ENCODE data around the gene MEPCE.

Gene MEPCE

DNA sequence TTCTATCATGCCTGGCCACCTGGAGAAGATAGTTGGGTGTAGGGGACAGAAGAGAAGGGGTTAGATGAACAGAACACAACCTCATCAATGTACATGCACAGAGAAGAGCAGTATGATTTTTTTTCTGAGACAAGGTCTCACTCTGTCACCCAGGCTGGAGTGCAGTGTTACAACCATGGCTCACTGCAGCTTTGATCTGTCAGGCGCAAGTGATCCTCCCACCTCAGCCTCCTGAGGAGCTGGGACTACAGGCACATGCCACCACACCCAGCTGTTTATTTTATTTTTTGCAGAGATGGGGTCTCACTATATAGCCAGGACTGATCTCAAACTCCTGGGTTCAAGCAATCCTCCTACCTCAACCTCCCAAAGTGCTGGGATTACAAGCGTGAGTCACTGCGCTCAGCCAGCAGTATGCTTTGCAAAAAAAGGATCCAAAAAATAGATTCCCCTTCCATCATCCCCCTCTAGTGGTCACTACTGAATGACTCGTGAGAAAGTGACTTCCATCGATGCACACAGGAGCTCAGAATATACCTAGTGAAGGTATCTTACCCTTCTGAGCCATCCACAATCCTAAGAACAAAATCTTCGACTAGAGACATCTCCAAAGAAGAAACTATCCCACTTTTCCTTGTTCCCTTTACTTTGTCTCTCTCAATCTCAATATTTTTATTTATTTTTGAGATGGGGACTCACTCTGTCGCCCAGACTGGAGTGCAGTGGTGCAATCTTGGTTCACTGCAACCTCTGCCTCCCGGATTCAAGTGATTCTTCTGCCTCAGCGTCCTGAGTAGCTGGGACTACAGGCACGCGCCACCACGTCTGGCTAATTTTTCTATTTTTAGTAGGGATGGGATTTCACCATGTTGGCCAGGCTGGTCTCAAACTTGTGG is 22.1 kb upstream of the MEPCE start:
- peak; percentile 16 to 57 for DNase-seq

DNA sequence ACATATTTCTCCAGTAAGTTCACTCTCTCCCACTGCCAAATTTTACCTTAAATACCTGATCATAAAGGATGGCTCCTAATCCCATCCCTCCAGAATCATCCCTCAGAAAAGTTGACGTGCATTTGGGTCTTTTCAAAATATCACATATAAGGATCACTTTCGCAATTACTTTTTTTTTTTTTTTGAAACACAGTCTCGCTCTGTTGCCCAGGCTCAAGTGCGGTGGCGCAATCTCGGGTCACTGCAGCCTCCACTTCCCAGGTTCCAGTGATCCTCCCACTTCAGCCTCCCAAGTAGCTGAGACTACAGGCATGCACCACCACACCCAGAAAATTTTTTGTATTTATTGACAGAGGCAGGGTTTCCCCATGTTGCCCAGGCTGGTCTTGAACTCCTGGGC is 18.5 kb upstream of the MEPCE start:
- no peak for DNase-seq

DNA sequence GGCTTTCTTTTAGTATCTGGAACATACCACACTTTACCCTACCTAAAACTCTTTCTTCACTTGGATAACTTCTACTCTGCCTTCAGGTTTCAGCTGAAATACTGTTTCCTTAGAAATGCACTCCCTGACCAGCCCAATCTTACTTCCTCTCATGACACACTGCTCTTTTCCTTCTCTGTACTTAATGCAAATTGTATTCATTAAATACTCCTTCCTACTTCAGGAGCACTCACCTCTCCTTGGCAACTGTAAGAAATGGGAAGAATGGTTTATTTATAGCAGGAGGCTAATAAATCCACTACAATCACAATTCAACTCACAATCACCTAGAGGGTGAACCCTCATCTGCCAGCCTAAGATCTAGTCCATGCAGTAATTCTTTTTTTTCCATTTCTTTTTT is 16.3 kb upstream of the MEPCE start:
- DNase-seq = no peak

DNA sequence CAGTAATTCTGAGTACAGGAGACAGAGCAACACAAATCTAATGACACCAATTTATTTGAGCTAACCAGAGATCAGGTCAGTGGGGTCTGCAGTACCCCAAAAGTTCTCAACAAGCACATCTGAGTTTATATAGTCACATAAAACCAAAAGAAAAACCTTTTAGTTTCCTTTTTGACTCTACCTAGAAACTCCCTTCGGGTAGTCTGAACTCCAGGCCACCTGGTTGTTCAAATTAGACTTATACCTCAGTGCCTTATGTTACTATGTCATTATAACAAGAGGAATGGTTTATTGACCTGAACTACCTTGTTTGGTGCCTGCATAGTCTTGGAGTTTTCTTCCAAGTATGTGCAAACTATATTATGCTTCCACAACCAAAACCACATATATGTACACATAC is 15.7 kb upstream of the MEPCE start:
- no peak for DNase-seq

DNA sequence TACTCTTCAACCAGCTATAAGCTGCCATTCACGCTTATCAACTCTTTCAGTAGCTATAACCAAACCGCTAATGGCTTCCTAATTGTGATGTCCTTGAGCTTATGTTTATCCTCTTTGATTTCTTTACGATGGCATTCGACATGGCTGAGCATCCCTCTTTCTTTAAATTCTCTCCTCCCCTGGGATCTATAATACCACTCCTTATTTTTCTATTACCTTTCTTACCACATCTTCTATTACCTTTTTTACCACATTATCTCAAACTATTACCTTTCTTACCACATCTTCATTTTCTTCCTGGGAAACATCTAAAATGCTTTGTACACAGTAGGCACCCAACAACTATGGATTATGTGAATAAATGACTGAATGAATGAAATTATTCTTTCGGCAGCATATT is 14.2 kb upstream of the MEPCE start:
- DNase-seq = no peak

DNA sequence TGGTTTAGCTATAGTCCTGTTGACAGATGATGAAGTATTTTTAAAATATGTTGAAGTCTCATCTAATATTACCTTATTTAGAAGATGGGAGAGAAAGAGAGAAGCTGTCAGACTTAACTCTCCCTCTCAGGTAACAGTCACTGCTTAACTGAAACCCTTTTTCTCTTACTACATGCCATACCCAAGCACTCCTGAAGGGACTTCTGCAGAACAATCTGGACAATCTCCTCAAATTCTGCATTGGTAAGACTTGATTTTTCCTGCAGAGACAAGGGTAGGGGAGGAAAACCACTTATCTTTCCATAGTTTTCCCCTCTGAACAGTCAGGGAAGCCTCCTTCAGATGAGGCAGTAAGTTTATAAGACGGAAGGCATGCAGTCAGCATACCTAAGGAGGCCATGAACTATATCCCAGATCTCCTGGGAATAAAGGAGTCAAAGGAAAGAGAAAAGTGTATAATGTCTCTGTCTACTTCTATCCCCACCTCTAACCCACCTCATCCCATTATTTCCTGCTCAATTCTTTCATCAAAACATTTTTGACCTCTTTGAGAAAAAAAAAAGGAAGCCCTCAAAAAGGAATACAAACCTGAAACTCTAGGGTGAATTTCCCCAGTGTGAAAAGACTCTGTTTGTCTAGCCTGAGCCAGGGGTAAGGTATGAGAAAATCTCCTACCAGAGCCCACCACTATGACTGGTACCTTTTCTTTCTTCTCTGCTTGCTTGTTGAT is 10.5 kb upstream of the MEPCE start:
- no peak for DNase-seq

DNA sequence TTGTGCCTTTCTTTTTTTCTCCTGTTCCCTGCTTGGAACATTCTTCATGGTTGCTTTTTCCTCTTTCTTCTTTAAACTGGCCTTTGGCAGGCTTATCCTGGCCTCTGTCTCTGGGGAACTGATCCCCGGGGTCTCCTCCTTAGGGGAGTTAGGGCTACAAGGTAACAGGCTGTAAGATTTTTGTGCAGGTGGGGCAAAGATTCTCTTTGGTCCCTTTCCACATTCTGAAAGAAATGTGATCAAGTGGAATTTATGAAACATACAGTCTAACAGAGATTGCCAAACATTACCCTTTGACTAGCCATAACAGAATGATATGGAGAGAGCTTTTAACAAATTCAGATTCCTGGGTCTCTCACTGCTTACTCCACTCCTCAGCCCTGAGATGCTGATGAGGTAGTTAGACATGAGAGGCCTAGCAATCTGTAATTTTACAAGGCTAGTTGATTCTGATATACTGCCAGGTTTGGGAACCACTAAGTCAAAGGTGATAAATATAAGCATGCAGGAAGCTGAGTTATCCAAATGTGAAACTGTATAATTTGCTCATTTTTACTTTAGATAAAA is 9.9 kb upstream of the MEPCE start:
- DNase-seq = no peak

DNA sequence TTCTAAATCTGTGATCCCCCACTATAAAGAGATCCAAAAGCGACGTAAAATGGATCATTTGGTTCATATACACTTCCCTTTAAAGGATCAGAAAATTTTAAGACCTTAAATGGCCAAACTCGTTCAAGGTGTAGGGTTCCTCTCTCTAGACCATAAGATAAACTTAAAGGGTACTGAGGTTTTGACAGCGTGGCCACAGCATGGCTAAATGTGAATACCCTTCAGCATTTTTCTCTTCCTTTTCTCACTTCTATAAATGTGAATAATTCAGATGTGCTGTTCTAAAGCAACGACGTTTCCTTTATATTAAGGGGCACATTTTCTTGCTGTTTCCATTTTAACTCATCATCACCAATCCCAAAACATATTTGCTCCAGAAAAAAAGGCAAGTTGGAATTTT is 6.3 kb upstream of the MEPCE start:
- DNase-seq = no peak

DNA sequence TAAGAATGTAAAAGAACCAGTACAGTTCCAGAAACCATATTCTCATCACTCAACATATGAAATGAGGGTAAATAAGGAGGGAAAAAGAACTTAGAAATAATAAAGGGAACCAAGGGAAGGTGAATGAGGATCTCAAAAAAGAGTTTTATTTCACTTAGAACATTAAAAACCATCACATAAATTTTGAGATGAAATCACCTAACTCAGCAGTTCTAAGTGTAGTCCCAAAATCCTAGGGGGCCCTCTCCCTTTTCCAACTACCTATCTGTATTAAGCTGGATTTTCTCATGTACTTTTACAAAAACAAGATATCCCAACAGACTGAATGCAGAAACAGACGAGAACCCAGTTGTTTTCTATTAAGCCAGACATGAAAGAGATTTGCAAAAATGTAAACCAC is 4.3 kb upstream of the MEPCE start:
- no peak for DNase-seq

DNA sequence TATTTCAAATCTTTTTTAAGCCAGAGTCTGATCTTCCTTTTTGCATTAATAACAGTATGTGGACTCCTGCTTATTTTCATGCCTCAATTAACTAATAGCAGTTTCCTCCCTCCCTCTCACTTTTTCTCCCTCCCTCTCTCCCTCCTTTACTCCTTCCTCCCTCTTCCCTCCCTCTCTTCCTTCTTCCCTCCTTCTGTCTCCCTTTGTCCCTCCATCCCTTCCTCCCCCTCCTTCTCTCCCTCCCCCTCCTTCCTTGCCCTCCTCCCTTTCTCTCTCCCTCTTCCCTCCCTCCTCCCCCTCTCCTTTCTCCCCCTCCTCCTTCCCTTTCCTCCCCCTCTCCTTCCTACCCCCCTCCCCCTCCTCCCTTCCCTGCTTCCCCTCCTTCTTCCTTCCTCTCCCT is 3.1 kb upstream of the MEPCE start:
- DNase-seq = no peak

DNA sequence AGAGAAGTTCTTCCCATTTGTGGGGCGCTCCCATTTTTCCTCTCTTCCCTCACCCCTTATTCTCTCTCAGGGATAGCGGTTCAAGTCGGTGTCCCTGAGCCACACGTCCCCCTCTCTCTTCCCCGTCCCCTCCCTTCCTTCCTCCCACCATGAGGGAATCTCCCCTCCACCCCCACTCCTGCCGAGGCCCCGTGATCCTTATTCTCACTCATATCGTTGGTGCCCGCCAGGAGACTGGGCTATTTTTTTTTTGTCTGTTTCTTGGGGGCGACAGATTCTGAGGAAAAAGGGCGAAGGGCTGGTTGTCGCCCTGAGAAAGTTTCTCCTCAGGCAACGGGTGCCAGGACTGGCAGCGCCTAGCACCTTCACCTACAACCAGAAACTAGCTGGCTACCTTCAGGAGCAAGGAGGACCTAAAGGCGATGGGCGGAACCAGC is 1.9 kb upstream of the MEPCE start:
- no peak for DNase-seq

DNA sequence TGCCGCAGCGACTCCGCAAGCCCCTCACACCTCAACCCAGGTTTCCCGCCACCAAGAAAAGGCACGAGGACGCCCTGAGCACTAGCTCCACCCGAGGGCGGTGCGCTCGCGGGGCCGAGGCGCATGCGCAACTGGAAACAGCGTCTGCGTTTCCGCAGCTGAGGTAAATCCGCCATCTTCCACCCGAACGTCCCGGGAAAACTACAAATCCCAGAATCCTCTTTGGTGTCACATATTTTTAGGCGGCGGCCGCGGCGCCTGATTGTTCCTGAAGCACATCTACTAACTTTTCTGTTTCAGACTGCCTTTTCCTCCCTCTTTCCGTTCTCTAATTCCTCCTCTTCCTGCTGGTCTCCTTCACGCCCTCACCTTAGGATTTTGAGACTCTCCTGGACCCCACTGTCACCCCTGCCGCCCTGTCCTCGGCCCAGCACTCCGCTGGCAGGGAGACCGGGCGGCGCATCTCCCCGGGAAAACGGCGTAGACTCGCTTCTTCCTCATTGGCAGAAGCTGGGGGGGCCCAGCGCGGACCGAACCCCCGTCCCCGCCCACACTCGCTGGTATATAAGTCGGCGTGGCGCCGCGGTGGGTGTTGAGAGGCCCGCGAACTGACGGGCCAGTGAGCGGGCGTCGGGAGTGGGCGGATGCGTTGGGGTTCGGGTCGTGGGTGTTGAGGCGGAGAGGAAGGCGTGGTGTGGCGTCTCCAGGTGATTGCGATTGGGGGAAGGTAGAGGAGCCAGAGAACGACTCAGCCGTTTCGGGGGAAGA is 1.2 kb upstream of the MEPCE start, which contains the start of gene ZCWPW1:
TSS of gene ZCWPW1 (minus strand) at position 505 of the 768 bp plus-strand sequence. CDS start 8,054 bp downstream, outside the sequence.
- DNase-seq = peak; percentile 82 to 95

DNA sequence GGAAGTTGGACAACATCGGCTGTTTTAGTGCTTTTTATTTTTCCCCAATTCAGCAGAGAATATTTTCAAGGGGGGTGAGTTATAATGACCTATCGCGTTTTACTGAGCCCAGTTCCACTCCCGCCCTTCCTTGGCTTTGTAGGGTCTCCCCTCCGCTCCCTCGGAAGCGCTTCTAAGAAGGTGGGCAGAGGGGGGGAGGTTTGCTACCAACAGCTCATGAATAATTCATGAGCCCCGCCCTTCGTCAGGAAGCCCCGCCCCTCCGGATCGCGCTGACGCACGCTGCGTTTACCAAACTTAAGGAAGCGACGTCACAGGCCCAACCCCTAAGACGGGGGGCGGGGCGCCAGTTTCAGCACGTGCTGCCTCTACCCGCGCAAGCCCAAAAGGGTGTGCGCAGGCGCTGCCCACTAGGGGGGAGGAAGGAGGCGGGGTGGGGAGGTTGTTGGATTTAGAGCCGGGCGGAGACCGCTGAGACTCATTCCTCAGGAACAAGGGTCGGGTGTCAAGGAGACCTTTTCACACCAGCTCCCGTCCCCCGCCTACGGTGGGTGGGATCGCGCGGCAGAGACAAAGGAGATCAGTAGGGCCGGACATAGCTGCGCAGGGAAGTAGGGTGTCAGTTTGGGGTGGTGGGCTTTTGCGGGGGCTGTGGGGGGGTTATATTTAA is 529 bp upstream of the MEPCE start:
- peak; percentile 96 to 99 for DNase-seq

DNA sequence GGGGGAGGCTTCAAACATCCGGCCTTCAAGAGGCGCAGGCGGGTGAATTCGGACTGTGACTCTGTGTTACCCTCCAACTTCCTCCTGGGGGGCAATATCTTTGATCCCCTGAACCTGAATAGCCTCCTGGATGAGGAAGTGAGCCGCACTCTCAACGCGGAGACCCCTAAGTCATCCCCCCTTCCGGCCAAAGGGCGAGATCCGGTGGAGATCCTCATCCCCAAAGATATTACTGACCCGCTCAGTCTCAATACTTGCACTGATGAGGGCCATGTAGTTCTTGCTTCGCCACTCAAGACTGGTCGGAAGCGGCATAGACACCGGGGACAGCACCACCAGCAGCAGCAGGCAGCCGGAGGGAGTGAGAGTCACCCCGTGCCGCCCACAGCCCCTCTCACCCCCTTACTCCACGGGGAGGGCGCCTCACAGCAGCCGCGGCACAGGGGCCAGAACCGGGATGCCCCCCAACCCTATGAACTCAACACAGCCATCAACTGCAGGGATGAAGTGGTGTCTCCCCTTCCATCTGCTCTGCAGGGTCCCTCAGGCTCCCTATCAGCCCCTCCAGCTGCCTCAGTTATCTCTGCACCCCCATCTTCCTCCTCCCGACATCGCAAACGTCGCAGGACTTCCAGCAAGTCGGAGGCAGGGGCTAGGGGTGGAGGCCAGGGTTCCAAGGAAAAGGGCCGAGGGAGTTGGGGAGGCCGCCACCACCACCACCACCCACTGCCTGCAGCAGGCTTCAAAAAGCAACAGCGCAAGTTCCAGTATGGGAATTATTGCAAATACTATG is 1.1 kb downstream of the MEPCE start:
- DNase-seq = no peak

DNA sequence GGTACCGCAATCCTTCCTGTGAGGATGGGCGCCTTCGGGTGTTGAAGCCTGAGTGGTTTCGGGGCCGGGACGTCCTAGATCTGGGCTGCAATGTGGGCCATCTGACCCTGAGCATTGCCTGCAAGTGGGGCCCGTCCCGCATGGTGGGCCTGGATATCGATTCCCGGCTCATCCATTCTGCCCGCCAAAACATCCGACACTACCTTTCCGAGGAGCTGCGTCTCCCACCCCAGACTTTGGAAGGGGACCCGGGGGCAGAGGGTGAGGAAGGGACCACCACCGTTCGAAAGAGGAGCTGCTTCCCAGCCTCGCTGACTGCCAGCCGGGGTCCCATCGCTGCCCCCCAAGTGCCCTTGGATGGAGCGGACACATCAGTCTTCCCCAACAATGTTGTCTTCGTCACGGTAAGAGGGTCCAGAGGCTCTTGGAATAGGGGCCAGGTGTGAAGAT is 1.7 kb downstream of the MEPCE start:
- no peak for DNase-seq

DNA sequence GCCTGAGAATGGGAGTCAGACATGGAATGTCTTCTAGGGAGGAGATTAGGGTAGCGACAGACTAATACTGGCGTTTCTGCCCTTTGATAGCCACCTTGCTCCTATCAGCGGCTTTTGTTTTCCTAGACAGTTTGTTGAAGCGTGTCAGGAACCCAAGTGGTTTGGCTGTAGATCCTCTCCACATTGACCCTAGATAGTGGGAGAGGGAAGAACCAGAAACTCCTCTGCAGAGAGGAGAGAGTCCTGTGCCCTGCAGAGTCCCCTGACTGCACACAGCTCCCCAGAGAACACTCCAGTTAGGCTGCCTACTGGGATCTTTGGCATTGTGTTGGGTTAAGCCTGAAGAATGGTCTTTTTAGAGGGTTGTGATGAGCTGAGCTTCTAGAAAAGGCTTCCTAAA is 2.4 kb downstream of the MEPCE start:
- DNase-seq = no peak

DNA sequence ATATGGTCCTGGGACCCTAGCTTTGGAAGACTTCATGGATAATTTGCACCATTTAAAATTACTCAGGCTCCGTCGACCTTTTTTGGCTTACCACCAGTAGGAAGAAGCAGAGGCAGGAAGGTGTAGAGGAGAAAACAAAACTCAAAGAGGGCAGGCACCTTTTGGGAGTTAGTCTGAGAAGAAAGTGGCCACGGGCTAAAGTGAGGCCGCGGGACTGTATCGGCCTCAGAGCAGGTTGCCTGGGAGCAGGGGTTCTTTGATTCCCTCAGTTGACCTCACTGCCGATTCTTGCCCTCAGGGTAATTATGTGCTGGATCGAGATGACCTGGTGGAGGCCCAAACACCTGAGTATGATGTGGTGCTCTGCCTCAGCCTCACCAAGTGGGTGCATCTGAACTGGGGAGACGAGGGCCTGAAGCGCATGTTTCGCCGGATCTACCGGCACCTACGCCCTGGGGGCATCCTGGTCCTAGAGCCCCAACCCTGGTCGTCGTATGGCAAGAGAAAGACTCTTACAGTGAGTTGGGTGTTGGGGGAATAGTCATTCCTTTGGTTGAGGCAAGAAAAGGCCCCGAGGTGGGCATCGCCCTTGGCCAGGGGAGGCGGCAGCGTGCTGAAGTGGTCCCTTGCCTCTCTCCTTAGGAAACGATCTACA is 3.1 kb downstream of the MEPCE start:
- DNase-seq = no peak

DNA sequence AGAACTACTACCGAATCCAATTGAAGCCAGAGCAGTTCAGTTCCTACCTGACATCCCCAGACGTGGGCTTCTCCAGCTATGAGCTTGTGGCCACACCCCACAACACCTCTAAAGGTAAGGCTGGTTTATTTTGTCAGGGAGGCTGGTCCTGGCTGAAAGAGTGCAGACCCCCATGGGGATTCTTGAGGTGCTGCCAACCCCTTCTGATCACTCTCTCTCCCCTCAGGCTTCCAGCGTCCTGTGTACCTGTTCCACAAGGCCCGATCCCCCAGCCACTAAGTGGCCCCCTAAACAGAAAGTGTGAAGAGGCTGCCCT is 3.6 kb downstream of the MEPCE start:
- no peak for DNase-seq

DNA sequence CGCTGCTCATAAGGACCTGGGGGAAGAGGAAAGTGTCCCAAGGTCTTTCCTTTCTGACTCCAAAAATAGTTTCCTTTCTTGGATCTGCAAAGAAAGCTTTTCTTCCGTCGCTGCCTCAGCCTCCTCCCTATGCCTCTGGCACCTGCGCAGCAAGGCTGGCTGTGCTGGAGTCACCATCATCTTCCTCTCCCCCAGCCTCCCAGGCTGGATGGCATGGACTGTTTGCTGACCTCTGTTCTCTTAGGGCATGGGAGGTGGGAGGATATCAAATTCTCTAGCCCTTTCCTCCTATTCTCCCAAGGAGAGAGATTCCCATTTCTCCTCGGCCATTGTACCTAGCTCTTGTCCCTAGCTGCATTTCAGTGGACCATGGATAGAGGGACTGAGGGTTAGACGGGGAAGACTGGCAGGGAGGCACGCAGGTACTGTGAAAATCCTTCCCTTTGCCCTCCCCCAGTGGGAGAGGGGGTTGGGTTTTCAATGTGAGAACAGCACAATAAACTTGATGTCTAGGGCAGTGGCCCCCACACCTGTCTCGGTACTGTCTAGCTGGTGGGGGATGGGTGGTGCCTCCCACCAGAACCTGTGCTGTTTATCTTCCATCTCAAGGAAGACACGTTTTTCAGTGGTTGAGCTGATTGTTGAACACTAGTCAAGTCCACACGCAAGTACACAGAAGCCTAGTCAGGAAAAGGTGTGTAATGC is 4.1 kb downstream of the MEPCE start:
- no peak for DNase-seq

All from NCI-H446 (cell line).